HG02852 (cell line): ENCODE results near the gene LYG1.
"Not testable (repeated sequence)": the region's sequence is repeated elsewhere in the genome, so short reads cannot be mapped to it uniquely, and the experiment has no call there.

ENCODE experiments used
- ATAC-seq: cut with Tn5 transposase; IDR thresholded peaks from one replicate; pipeline ENCODE4 v1.9.1; 2021; ENCODE audit warnings: mild to moderate bottlenecking, moderate library complexity; ENCODE audit not compliant: unreplicated experiment

Gene LYG1

GRCh38 chr2:99301097-99301496, at the start of gene LYG1:
Gene LYG1 (minus strand): TSS chr2:99301197. CDS start chr2:99295670, 5,527 bp downstream.
- ATAC-seq: not testable (repeated sequence)

- no peak for ATAC-seq
These were observed 49.2 kb upstream of the LYG1 start for GRCh38 chr2:99350194-99350593.

- peak; percentile 79 for ATAC-seq
These were observed 47.2 kb upstream of the LYG1 start for GRCh38 chr2:99348173-99348572.

GRCh38 chr2:99346218-99346617, 45.2 kb upstream of the LYG1 start:
- ATAC-seq: no peak

- ATAC-seq: not testable (repeated sequence)
These were observed 44.4 kb upstream of the LYG1 start for GRCh38 chr2:99345446-99345845.

- ATAC-seq: no peak
These were observed 41.5 kb upstream of the LYG1 start for GRCh38 chr2:99342536-99342935.

GRCh38 chr2:99340669-99341236, 39.8 kb upstream of the LYG1 start:
- ATAC-seq: no peak

- no peak for ATAC-seq
These were observed 37.1 kb upstream of the LYG1 start for GRCh38 chr2:99338029-99338585.

GRCh38 chr2:99337113-99338028, 36.4 kb upstream of the LYG1 start, which contains the start of gene EIF5B:
Gene EIF5B (plus strand): TSS chr2:99337389. CDS start chr2:99337555, 166 bp downstream.
- peak; percentile 60 for ATAC-seq

GRCh38 chr2:99336804-99337112, 35.8 kb upstream of the LYG1 start:
- peak; percentile 2 for ATAC-seq

- peak; percentile 73 for ATAC-seq
These were observed 35.2 kb upstream of the LYG1 start, which contains the start of gene TXNDC9 for GRCh38 chr2:99335911-99336803. Gene TXNDC9 (minus strand): TSS chr2:99336333. CDS start chr2:99333210, 3,123 bp downstream.

GRCh38 chr2:99325384-99325783, 24.4 kb upstream of the LYG1 start:
- ATAC-seq: no peak

GRCh38 chr2:99317873-99318200, 16.8 kb upstream of the LYG1 start:
- not testable (repeated sequence) for ATAC-seq

GRCh38 chr2:99317161-99317872, 16.3 kb upstream of the LYG1 start:
- ATAC-seq: no peak

- ATAC-seq: no peak
These were observed 1.4 kb downstream of the LYG1 start for GRCh38 chr2:99299580-99299979.

GRCh38 chr2:99297994-99298393, 3.0 kb downstream of the LYG1 start:
- ATAC-seq: no peak

- ATAC-seq: no peak
These were observed 15.5 kb downstream of the LYG1 start for GRCh38 chr2:99285526-99285925.

GRCh38 chr2:99279969-99280695, 20.9 kb downstream of the LYG1 start:
- no peak for ATAC-seq

- ATAC-seq: no peak
These were observed 22.2 kb downstream of the LYG1 start for GRCh38 chr2:99278793-99279291.
